Testis (tissue), 3 donors: ENCODE results near the gene SLC35F5. TPM values are rescaled to one million over a fixed set of nuclear protein-coding genes. Genes with fewer than 3 reads are reported as not detected.

Experiments used
- DNase-seq: peaks from one replicate; pipeline ENCODE4 v3.0.0-alpha.2; 2019
- H3K27ac ChIP-seq, 2 donors: fragments of 200-600 bp; sonication (generic); one replicate each; pipeline ENCODE4 v1.5.1; 2019
- H3K27me3 ChIP-seq: fragments of 200-600 bp; sonication (generic); one replicate; pipeline ENCODE4 v1.5.1; 2019
- H3K36me3 ChIP-seq: fragments of 200-600 bp; sonication (generic); one replicate; pipeline ENCODE4 v1.5.1; 2017; ENCODE audit warnings: low read depth; ENCODE audit errors: missing control alignments
- H3K4me1 ChIP-seq: fragments of 200-600 bp; sonication (generic); one replicate; pipeline ENCODE4 v1.5.1; 2019
- H3K4me3 ChIP-seq, 2 donors: fragments of 200-600 bp; sonication (generic); one replicate each; pipeline ENCODE4 v1.5.1; 2017 to 2019
- H3K9me3 ChIP-seq: fragments of 200-600 bp; sonication (generic); one replicate; pipeline ENCODE4 v1.5.1; 2017
- POLR2A ChIP-seq: fragments of 450-650 bp; IDR thresholded peaks from one replicate; pipeline ENCODE4 v1.6.1; 2017; ENCODE audit warnings: antibody characterized with exemption, mild to moderate bottlenecking, moderate library complexity
- WGBS, 2 donors: methylation state at CpG; one replicate each; pipeline ENCODE4 v1.1.5; 2018; 5-methylcytosine and 5-hydroxymethylcytosine counted together
- intact Hi-C: fragments of 100-400 bp; cut with DNase I; formaldehyde crosslinking; loops from one replicate; pipeline ENCODE4 v1.15.1; 2023; ENCODE audit warnings: low total_unique reads
- polyA plus RNA-seq: library from polyadenylated mRNA; stranded (reverse); fragments of 350-450 nt; fragmentation: Illumina TruSeq; extraction: RNeasy Lipid Tissue Mini Kit (QIAGEN cat#74804); gene quantifications from one replicate; pipeline ENCODE4 v1.2.3, GENCODE V29; 2014; ENCODE audit warnings: low read depth, low replicate concordance; ENCODE audit not compliant: insufficient read depth
- total RNA-seq, 2 donors: library from RNA; depleted of rRNA; stranded (reverse); fragments of >200 nt; gene quantifications; one replicate each; pipeline ENCODE4 v1.2.3, GENCODE V29; 2016
- TF ChIP-seq, protein P1 (sequence below), 3 experiments: fragments of 450-650 bp in 2 of 3; fragments of 200-600 bp in 1 of 3; sonication (generic) in 1 of 3; IDR thresholded peaks; one replicate each; pipeline ENCODE4 v1.5.1; 2016 to 2019; ENCODE audit warnings: antibody characterized with exemption in 3 of 3, mild to moderate bottlenecking in 2 of 3, moderate library complexity in 1 of 3

SLC35F5 gene
- total and polyA plus RNA-seq, 3 donors from 2014 or later: 62.1 to 110 (median 102) TPM

- no peak for DNase-seq
These were observed 12.3 kb upstream of the SLC35F5 start for GRCh38 chr2:113768770-113769169.

DNA sequence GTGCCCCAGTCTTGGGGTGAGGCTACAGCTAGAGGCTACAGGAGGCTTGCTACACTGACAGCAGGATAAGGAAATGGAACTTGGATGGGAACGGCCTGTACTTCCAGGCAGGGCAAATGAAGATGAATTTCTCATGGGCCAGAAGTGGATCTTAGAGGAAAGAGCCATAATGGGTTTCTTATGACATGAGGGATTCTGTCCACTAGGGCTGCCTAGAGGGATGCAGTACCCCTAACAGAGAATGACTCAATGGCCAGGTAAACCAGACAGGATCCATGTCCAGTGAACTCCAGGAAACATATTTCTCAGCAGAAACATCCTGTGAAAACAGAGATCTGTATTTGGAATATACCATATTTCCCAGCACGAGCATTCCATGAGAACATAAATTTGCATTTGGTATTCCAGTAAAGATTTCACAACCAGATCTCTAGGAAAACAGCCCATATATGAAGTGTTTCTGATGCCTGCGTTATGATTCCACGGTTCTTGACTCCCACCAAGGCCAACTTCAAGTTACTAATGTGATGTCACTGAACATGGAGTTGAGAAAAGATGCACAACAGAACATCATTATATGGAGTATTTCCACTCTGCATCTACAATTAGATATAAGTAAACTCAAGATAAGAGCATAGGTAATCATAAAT, 11.5 kb upstream of the SLC35F5 start:
- 88 to 89% methylated on average over 4 of the region's 4 CpGs for whole genome bisulfite sequencing, 2 donors
- no peak for DNase-seq
- H3K4me3 ChIP-seq: no peak overlapping the region
- no peaks in the 10 kb centered on the region for H3K9me3 ChIP-seq
- H3K4me1 ChIP-seq: no peaks in the 10 kb centered on the region
- no peaks in the 10 kb centered on the region for H3K27me3 ChIP-seq
- TF ChIP-seq, protein P1, sequence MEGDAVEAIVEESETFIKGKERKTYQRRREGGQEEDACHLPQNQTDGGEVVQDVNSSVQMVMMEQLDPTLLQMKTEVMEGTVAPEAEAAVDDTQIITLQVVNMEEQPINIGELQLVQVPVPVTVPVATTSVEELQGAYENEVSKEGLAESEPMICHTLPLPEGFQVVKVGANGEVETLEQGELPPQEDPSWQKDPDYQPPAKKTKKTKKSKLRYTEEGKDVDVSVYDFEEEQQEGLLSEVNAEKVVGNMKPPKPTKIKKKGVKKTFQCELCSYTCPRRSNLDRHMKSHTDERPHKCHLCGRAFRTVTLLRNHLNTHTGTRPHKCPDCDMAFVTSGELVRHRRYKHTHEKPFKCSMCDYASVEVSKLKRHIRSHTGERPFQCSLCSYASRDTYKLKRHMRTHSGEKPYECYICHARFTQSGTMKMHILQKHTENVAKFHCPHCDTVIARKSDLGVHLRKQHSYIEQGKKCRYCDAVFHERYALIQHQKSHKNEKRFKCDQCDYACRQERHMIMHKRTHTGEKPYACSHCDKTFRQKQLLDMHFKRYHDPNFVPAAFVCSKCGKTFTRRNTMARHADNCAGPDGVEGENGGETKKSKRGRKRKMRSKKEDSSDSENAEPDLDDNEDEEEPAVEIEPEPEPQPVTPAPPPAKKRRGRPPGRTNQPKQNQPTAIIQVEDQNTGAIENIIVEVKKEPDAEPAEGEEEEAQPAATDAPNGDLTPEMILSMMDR (IDR thresholded peaks at IDR 0.05): no peak
- TF ChIP-seq POLR2A: no peak
- intact Hi-C loops: no loop called here
- no peak overlapping the region for H3K27ac ChIP-seq
- H3K36me3 ChIP-seq: no peaks in the 10 kb centered on the region

More at GRCh38 chr2:113768770-113769169, 12.3 kb upstream of the SLC35F5 start:
- Histone ChIP-seq H3K27me3 (no peaks in the 10 kb centered on the region), H3K4me1 (no peaks in the 10 kb centered on the region), H3K27ac (no peak overlapping the region), H3K4me3 (no peak overlapping the region), H3K36me3 (no peaks in the 10 kb centered on the region), H3K9me3 (no peaks in the 10 kb centered on the region)
- WGBS, 2 donors: 100% methylated on average over 1 of the region's 1 CpG
- no peak for TF ChIP-seq POLR2A
- TF ChIP-seq, protein P1 (IDR thresholded peaks at IDR 0.05): no peak
- intact Hi-C loops: no loop called here

- no peak for TF ChIP-seq POLR2A
- no peak overlapping the region for H3K4me3 ChIP-seq
- no peaks in the 10 kb centered on the region for H3K36me3 ChIP-seq
- H3K9me3 ChIP-seq: no peaks in the 10 kb centered on the region
- H3K27ac ChIP-seq: no peak overlapping the region
- 89 to 97% methylated on average over 4 of the region's 4 CpGs for WGBS, 2 donors
- DNase-seq: no peak
- H3K27me3 ChIP-seq: no peaks in the 10 kb centered on the region
- intact Hi-C loops: no loop called here
- H3K4me1 ChIP-seq: no peaks in the 10 kb centered on the region
These were observed 8.8 kb upstream of the SLC35F5 start for GRCh38 chr2:113765276-113765675.

GRCh38 chr2:113762377-113763118, 6.1 kb upstream of the SLC35F5 start:
- H3K27me3 ChIP-seq: no peaks in the 10 kb centered on the region
- intact Hi-C loops: no loop called here
- no peak for DNase-seq
- no peaks in the 10 kb centered on the region for H3K36me3 ChIP-seq
- no peaks in the 10 kb centered on the region for H3K4me1 ChIP-seq
- H3K4me3 ChIP-seq: no peak overlapping the region
- 58 to 67% methylated on average over 3 of the region's 3 CpGs for WGBS, 2 donors
- H3K9me3 ChIP-seq: no peaks in the 10 kb centered on the region
- H3K27ac ChIP-seq: no peak overlapping the region
- TF ChIP-seq POLR2A: no peak
- TF ChIP-seq, protein P1 (IDR thresholded peaks at IDR 0.05): no peak

DNA sequence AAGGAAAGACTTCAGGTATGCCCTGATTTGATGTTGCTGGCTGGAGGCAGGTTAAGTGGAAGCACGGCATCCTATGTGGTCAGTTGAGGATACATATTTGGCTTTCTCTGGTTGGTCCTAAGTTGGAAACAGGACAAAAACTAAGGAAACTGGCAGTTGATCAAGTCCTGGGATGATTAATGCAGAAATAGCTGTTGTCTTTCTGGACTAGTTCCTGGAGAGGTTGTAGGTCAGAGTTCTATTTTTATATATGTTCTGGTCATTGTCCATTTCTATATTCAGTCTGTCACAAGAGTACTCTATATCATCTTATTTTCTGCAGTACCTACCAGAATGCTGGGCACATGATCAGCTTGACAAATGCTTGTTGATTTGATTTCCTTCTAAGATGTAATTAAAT, 4.0 kb upstream of the SLC35F5 start:
- no peak for DNase-seq
- Histone ChIP-seq H3K9me3 (no peaks in the 10 kb centered on the region), H3K27ac (no peak overlapping the region), H3K36me3 (no peaks in the 10 kb centered on the region), H3K4me1 (no peaks in the 10 kb centered on the region), H3K27me3 (no peaks in the 10 kb centered on the region), H3K4me3 (no peak overlapping the region)
- intact Hi-C loops: no loop called here
- WGBS, 2 donors: 51 to 65% methylated on average over 1 of the region's 1 CpG
- TF ChIP-seq, protein P1 (IDR thresholded peaks at IDR 0.05): no peak
- no peak for TF ChIP-seq POLR2A
